GM21528 (cell line): Measurements from ENCODE around the gene HNF1B.
"Not testable (repeated sequence)": the region's sequence is repeated elsewhere in the genome, so short reads cannot be mapped to it uniquely, and the experiment has no call there.

Source experiments
- ATAC-seq: cut with Tn5 transposase; IDR thresholded peaks from one replicate; pipeline ENCODE4 v1.9.1; 2021; ENCODE audit warnings: mild to moderate bottlenecking, moderate library complexity; ENCODE audit not compliant: unreplicated experiment, low FRiP score

Gene HNF1B

GRCh38 chr17:37744961-37745800, at the start of gene HNF1B:
TSS of gene HNF1B (minus strand) at chr17:37745059. CDS start at chr17:37744884, 175 bp downstream.
- peak; percentile 44 for ATAC-seq

- ATAC-seq, result no peak
These were observed 47.9 kb upstream of the HNF1B start for GRCh38 chr17:37792787-37793186.

- no peak for ATAC-seq
These were observed 46.9 kb upstream of the HNF1B start for GRCh38 chr17:37791447-37792399.

GRCh38 chr17:37789771-37790541, 45.1 kb upstream of the HNF1B start:
- ATAC-seq, result no peak

- ATAC-seq, result no peak
These were observed 44.2 kb upstream of the HNF1B start for GRCh38 chr17:37789021-37789565.

- ATAC-seq, result no peak
These were observed 43.7 kb upstream of the HNF1B start for GRCh38 chr17:37788526-37788925.

GRCh38 chr17:37787055-37787757, 42.3 kb upstream of the HNF1B start:
- ATAC-seq, result no peak

- ATAC-seq, result no peak
These were observed 41.6 kb upstream of the HNF1B start for GRCh38 chr17:37786481-37786880.

- ATAC-seq, result not testable (repeated sequence)
These were observed 37.6 kb upstream of the HNF1B start for GRCh38 chr17:37782460-37782859.

- no peak for ATAC-seq
These were observed 36.6 kb upstream of the HNF1B start for GRCh38 chr17:37781451-37781850.

GRCh38 chr17:37779554-37779953, 34.7 kb upstream of the HNF1B start:
- ATAC-seq, result no peak

GRCh38 chr17:37774504-37774903, 29.6 kb upstream of the HNF1B start:
- ATAC-seq, result no peak

GRCh38 chr17:37772982-37773381, 28.1 kb upstream of the HNF1B start:
- no peak for ATAC-seq

- no peak for ATAC-seq
These were observed 26.0 kb upstream of the HNF1B start for GRCh38 chr17:37770631-37771518.

GRCh38 chr17:37769050-37769449, 24.2 kb upstream of the HNF1B start:
- no peak for ATAC-seq

- ATAC-seq, result no peak
These were observed 23.6 kb upstream of the HNF1B start for GRCh38 chr17:37768438-37768837.

GRCh38 chr17:37766971-37767370, 22.1 kb upstream of the HNF1B start:
- no peak for ATAC-seq

- no peak for ATAC-seq
These were observed 19.5 kb upstream of the HNF1B start for GRCh38 chr17:37764383-37764782.

- ATAC-seq, result no peak
These were observed 17.8 kb upstream of the HNF1B start for GRCh38 chr17:37762666-37763065.
